Neuronal stem cell (in vitro differentiated cells): Measurements from ENCODE around the gene SOAT2.

ENCODE experiments used
- DNase-seq: peaks from one replicate; pipeline ENCODE4 v3.0.0-alpha.2; 2013; ENCODE audit warnings: low spot score
- H2AFZ ChIP-seq: one replicate; pipeline ENCODE4 v1.6.1; 2013; ENCODE audit warnings: mild to moderate bottlenecking, low read length, inconsistent platforms
- H2AK5ac ChIP-seq: 2 replicates; pipeline ENCODE4 v1.6.1; 2013; ENCODE audit warnings: low read depth, mild to moderate bottlenecking, inconsistent platforms, low read length, moderate library complexity, mixed read lengths
- H2BK120ac ChIP-seq: 2 replicates; pipeline ENCODE4 v1.6.1; 2013; ENCODE audit warnings: low read depth, mild to moderate bottlenecking, inconsistent platforms, low read length, moderate library complexity, mixed read lengths
- H2BK12ac ChIP-seq: one replicate; pipeline ENCODE4 v1.6.1; 2013; ENCODE audit warnings: low read length, inconsistent platforms
- H2BK15ac ChIP-seq: 2 replicates; pipeline ENCODE4 v1.6.1; 2013; ENCODE audit warnings: mild to moderate bottlenecking, low read length, inconsistent platforms, mixed read lengths
- H2BK5ac ChIP-seq: one replicate; pipeline ENCODE4 v1.6.1; 2013; ENCODE audit warnings: inconsistent platforms, mild to moderate bottlenecking, low read length, moderate library complexity
- H3K14ac ChIP-seq: one replicate; pipeline ENCODE4 v1.6.1; 2013; ENCODE audit warnings: low read length, inconsistent platforms
- H3K18ac ChIP-seq: 2 replicates; pipeline ENCODE4 v1.6.1; 2013; ENCODE audit warnings: low read length, inconsistent platforms
- H3K23ac ChIP-seq: 2 replicates; pipeline ENCODE4 v1.6.1; 2013; ENCODE audit warnings: low read depth, mild to moderate bottlenecking, mixed read lengths, low read length, inconsistent platforms; ENCODE audit not compliant: poor library complexity
- H3K27ac ChIP-seq: replicated peaks from 3 replicates; pipeline ENCODE4 v1.5.1; 2013; ENCODE audit warnings: low read length, inconsistent platforms
- H3K27me3 ChIP-seq, 3 experiments: 2 replicates each; pipeline ENCODE4 v1.6.1; 2013; ENCODE audit warnings: low read length in 3 of 3, mild to moderate bottlenecking in 2 of 3, inconsistent platforms in 1 of 3, low read depth in 1 of 3, mixed read lengths in 1 of 3, moderate library complexity in 1 of 3; ENCODE audit not compliant: control insufficient read depth in 3 of 3, insufficient read depth in 3 of 3
- H3K36me3 ChIP-seq, 2 donors: replicated peaks in 1 of 2; 2 replicates each; pipeline ENCODE4 v1.6.1; 2013; ENCODE audit warnings: low read length in 2 of 2; ENCODE audit not compliant: control insufficient read depth in 2 of 2, insufficient read depth in 2 of 2
- H3K4ac ChIP-seq: 2 replicates; pipeline ENCODE4 v1.6.1; 2013; ENCODE audit warnings: inconsistent platforms, mild to moderate bottlenecking, low read length, moderate library complexity
- H3K4me1 ChIP-seq, 2 donors: 1 replicate in 1 of 2; 2 replicates in 1 of 2; pipeline ENCODE4 v1.6.1; 2013; ENCODE audit warnings: low read length in 2 of 2, low read depth in 1 of 2; ENCODE audit not compliant: control insufficient read depth in 2 of 2, insufficient read depth in 1 of 2
- H3K4me2 ChIP-seq: one replicate; pipeline ENCODE4 v1.6.1; 2013; ENCODE audit warnings: mild to moderate bottlenecking, low read length, inconsistent platforms; ENCODE audit not compliant: insufficient read depth, poor library complexity, severe bottlenecking
- H3K4me3 ChIP-seq, 2 donors: 2 replicates each; pipeline ENCODE4 v1.5.1; 2013; ENCODE audit warnings: low read length in 2 of 2, mild to moderate bottlenecking in 2 of 2, inconsistent platforms in 1 of 2, moderate library complexity in 1 of 2
- H3K79me1 ChIP-seq: one replicate; pipeline ENCODE4 v1.6.1; 2013; ENCODE audit warnings: low read depth, mild to moderate bottlenecking, inconsistent platforms, low read length, moderate library complexity
- H3K9ac ChIP-seq: one replicate; pipeline ENCODE4 v1.6.1; 2013; ENCODE audit warnings: mild to moderate bottlenecking, low read depth, low read length, inconsistent platforms; ENCODE audit not compliant: poor library complexity
- H3K9me3 ChIP-seq, 2 donors: replicated peaks in 1 of 2; 2 replicates each; pipeline versions ENCODE3 to v1.6.1; 2013; ENCODE audit warnings: low read length in 2 of 2, mild to moderate bottlenecking in 2 of 2, inconsistent platforms in 1 of 2, low read depth in 1 of 2, mixed read lengths in 1 of 2, moderate library complexity in 1 of 2; ENCODE audit not compliant: control insufficient read depth in 2 of 2, insufficient read depth in 1 of 2
- H4K8ac ChIP-seq: one replicate; pipeline ENCODE4 v1.6.1; 2013; ENCODE audit warnings: low read depth, mild to moderate bottlenecking, inconsistent platforms, low read length, moderate library complexity
- H4K91ac ChIP-seq: one replicate; pipeline ENCODE4 v1.6.1; 2013; ENCODE audit warnings: low read length, low read depth, mild to moderate bottlenecking, inconsistent platforms; ENCODE audit not compliant: poor library complexity
- WGBS, 2 donors: extraction: QIAGEN DNeasy Blood & Tissue Kit; methylation state at CpG; one replicate each; pipeline ENCODE4 v1.1.7; 2013; ENCODE audit warnings: missing lambda C conversion rate in 2 of 2, mixed read lengths in 1 of 2; ENCODE audit not compliant: insufficient read length in 2 of 2, insufficient replicate concordance in 1 of 2; ENCODE audit errors: extremely low coverage in 2 of 2; 5-methylcytosine and 5-hydroxymethylcytosine counted together

SOAT2 gene

GRCh38 chr12:53073881-53074280, 29.4 kb upstream of the SOAT2 start:
- no CpG with 5 or more reads among the region's 6 CpGs for WGBS, 2 donors
- no peak overlapping the region for H3K4me3 ChIP-seq

GRCh38 chr12:53074283-53074998, 28.8 kb upstream of the SOAT2 start:
- Histone ChIP-seq H3K4me1 (peaks cover 17 to 19% of the 10 kb centered on the region in 2 donors), H3K4me3 (no peak overlapping the region), H3K79me1 (no peaks in the 10 kb centered on the region), H2AK5ac (no peak overlapping the region), H3K36me3 (peaks cover 2 to 28% of the 10 kb centered on the region in 2 donors), H2BK12ac (no peak overlapping the region), H2BK5ac (no peak overlapping the region), H2BK120ac (no peak overlapping the region), H3K27me3 (no peaks in the 10 kb centered on the region), H3K27ac (no peak overlapping the region), H3K23ac (no peak overlapping the region), H3K9ac (no peak overlapping the region), H3K9me3 (no peaks in the 10 kb centered on the region), H4K8ac (no peak overlapping the region), H2AFZ (no peak overlapping the region), H3K4ac (no peak overlapping the region), H3K4me2 (no peak overlapping the region), H3K18ac (no peak overlapping the region), H4K91ac (no peak overlapping the region), H2BK15ac (no peak overlapping the region), H3K14ac (no peak overlapping the region)
- no peak for DNase-seq
- WGBS, 2 donors = no CpG with 5 or more reads among the region's 11 CpGs

More at GRCh38 chr12:53073881-53074280, 29.4 kb upstream of the SOAT2 start:
- H3K23ac ChIP-seq = no peak overlapping the region
- no peak overlapping the region for H2AK5ac ChIP-seq
- no peak overlapping the region for H4K91ac ChIP-seq
- no peak overlapping the region for H3K9ac ChIP-seq
- H3K14ac ChIP-seq = no peak overlapping the region
- no peaks in the 10 kb centered on the region for H3K9me3 ChIP-seq
- H3K18ac ChIP-seq = no peak overlapping the region
- DNase-seq = no peak
- no peak overlapping the region for H3K4me2 ChIP-seq
- H3K4ac ChIP-seq = no peak overlapping the region
- no peak overlapping the region for H2BK12ac ChIP-seq
- no peak overlapping the region for H2BK5ac ChIP-seq
- H3K4me1 ChIP-seq = peaks cover 17 to 22% of the 10 kb centered on the region in 2 donors
- H4K8ac ChIP-seq = no peak overlapping the region
- H2BK15ac ChIP-seq = no peak overlapping the region
- no peak overlapping the region for H2BK120ac ChIP-seq
- no peaks in the 10 kb centered on the region for H3K79me1 ChIP-seq
- H3K36me3 ChIP-seq = peaks cover 2 to 28% of the 10 kb centered on the region in 2 donors
- no peak overlapping the region for H2AFZ ChIP-seq
- no peak overlapping the region for H3K27ac ChIP-seq
- H3K27me3 ChIP-seq = no peaks in the 10 kb centered on the region

GRCh38 chr12:53074999-53075370, 28.3 kb upstream of the SOAT2 start:
- H3K23ac ChIP-seq = no peak overlapping the region
- no peak overlapping the region for H2BK12ac ChIP-seq
- no peaks in the 10 kb centered on the region for H3K27me3 ChIP-seq
- WGBS, 2 donors = no CpG with 5 or more reads among the region's 3 CpGs
- H3K9ac ChIP-seq = no peak overlapping the region
- H3K4me1 ChIP-seq = peaks cover 17 to 19% of the 10 kb centered on the region in 2 donors
- no peak overlapping the region for H3K18ac ChIP-seq
- no peak overlapping the region for H3K27ac ChIP-seq
- no peaks in the 10 kb centered on the region for H3K9me3 ChIP-seq
- H3K79me1 ChIP-seq = no peaks in the 10 kb centered on the region
- no peak for DNase-seq
- H4K8ac ChIP-seq = no peak overlapping the region
- peaks cover 2 to 28% of the 10 kb centered on the region in 2 donors for H3K36me3 ChIP-seq
- H2BK15ac ChIP-seq = no peak overlapping the region
- H2BK120ac ChIP-seq = no peak overlapping the region
- no peak overlapping the region for H2BK5ac ChIP-seq
- no peak overlapping the region for H2AFZ ChIP-seq
- H2AK5ac ChIP-seq = no peak overlapping the region
- no peak overlapping the region for H3K4me2 ChIP-seq
- H3K14ac ChIP-seq = no peak overlapping the region
- H3K4me3 ChIP-seq = no peak overlapping the region
- no peak overlapping the region for H3K4ac ChIP-seq
- no peak overlapping the region for H4K91ac ChIP-seq

GRCh38 chr12:53076461-53076860, 26.8 kb upstream of the SOAT2 start:
- Histone ChIP-seq H2BK12ac (no peak overlapping the region), H3K36me3 (peaks cover 2 to 28% of the 10 kb centered on the region in 2 donors), H3K4me1 (peaks cover 14 to 17% of the 10 kb centered on the region in 2 donors), H3K27me3 (peaks cover 0 to 5% (median 0%) of the 10 kb centered on the region in 3 experiments), H3K9ac (no peak overlapping the region), H4K91ac (no peak overlapping the region), H3K4me3 (no peak overlapping the region), H2BK120ac (no peak overlapping the region), H4K8ac (no peak overlapping the region), H2BK15ac (no peak overlapping the region), H3K14ac (no peak overlapping the region), H3K9me3 (peaks cover 0 to 1% of the 10 kb centered on the region in 2 donors), H3K4me2 (no peak overlapping the region), H2AFZ (no peak overlapping the region), H2BK5ac (no peak overlapping the region), H3K4ac (no peak overlapping the region), H3K18ac (no peak overlapping the region), H3K79me1 (no peaks in the 10 kb centered on the region), H3K27ac (no peak overlapping the region), H3K23ac (no peak overlapping the region), H2AK5ac (no peak overlapping the region)
- DNase-seq = no peak
- WGBS, 2 donors = no CpG with 5 or more reads among the region's 3 CpGs
